ENCODE data around the gene ACTN3. TPM values are rescaled to one million over a fixed set of nuclear protein-coding genes. Genes with fewer than 3 reads are reported as not detected.
"Not testable (repeated sequence)": the region's sequence is repeated elsewhere in the genome, so short reads cannot be mapped to it uniquely, and the experiment has no call there.

The ACTN3 gene
- total RNA-seq, 2 donors from 2014 or later: 0.58 to 3.0 TPM

DNA sequence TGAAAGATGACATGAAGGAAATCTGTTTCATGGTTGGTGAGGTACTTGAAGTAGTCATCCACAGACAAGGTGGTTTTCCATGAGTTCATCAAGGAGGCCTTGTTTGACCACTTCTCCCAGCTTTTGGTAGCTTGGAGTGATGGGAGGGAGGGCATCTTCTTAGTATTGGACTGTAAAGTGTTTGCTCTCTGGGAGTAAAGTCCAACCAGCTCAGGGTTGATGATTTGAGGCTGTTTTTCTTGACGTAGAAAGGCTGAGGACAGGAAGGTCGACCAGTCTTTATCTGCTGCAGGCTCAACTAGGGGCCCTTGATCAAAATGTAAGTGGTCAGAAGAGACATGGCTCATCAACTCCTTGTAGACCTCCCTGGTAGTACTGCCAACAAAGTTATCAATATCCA is 44.5 kb downstream of the ACTN3 start:
- no peak overlapping the region for H3K27ac Mint-ChIP-seq
- peaks cover 14% of the 10 kb centered on the region for H3K4me1 Mint-ChIP-seq
- H3K4me3 Mint-ChIP-seq: peak overlapping the region; percentile 100
- ATAC-seq (replicated peaks): no peak
- no peaks in the 10 kb centered on the region for H3K9me3 Mint-ChIP-seq
- peaks cover 8% of the 10 kb centered on the region for H3K36me3 Mint-ChIP-seq (ENCODE audit: low read depth)
- H3K27me3 Mint-ChIP-seq: no peaks in the 10 kb centered on the region

DNA sequence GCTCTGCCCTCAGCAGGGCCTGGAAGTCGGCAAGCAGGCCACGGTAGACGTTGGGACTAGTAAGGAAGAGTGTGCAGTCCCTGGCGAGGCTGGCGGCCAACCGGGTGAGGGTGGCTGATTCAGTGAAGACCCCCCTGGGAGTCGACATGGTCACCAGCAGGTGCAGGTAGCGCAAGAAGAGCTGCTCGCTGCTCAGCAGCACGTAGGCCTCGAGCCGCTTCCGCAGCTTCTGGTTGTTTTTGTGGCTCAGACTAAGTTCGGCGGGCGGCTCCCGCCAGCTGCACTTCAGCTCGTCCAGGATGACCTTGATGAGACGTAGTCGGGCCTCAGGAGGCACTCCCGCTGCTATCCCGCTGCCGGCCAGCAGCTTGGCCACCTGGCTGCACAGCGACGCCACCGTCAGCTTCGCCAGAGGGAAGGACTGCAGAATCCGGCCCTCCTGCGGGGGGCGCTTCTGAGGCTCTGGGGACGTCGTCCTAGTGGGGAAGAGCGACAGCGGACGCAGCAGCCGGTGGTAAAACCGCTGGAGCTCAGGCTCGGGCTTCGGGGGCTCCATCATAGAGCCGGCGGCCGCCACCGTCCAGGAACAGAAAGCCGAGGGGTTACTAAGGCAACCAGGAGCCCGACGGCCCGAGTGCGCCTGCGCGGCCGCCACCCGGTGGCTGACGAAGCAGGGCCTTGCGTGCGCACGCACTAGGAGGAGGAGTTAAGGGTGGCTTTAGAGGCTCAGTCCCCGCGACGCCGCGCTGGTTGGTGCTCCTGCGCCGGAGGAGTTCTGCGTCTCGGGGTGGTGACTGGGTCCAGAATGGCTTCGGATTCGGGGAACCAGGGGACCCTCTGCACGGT is 46.0 kb downstream of the ACTN3 start, which contains the start of the genes CCDC87 and CCS:
TSS of gene CCDC87 (minus strand) at position 607 of the 846 bp plus-strand sequence. CDS start at position 559, 48 bp downstream.
TSS of gene CCS (plus strand) at position 729 of the 846 bp plus-strand sequence. CDS start at position 806, 77 bp downstream.
- H3K4me3 Mint-ChIP-seq: peak within 1 kb of the TSS; percentile 100
- H3K27me3 Mint-ChIP-seq: no peaks in the 10 kb centered on the region
- peaks cover 14% of the 10 kb centered on the region for H3K4me1 Mint-ChIP-seq
- peaks cover 8% of the 10 kb centered on the region for H3K36me3 Mint-ChIP-seq (ENCODE audit: low read depth)
- H3K27ac Mint-ChIP-seq: peak within 1 kb of the TSS; percentile 99
- ATAC-seq (replicated peaks): peak; percentile 99
- no peaks in the 10 kb centered on the region for H3K9me3 Mint-ChIP-seq

DNA sequence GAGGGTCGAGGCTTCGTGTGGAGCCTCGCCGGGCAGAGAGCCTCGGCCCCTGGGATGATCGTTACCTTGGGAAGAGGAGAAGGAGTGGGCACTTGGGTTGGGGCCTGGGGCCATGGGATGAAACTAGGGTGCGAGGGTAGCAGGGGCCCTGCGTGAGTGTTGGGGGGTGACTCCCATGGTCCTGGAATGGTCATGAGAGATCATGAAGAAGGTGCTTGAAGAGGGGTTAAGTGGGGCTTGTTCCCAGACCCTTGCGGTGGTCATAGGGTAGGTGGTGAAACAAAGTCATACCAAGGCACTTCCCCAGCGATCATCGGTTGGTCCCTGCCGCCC is 46.6 kb downstream of the ACTN3 start:
- Mint-ChIP-seq H3K36me3 (ENCODE audit: low read depth) (peaks cover 8% of the 10 kb centered on the region), H3K27me3 (no peaks in the 10 kb centered on the region), H3K27ac (peak overlapping the region; percentile 99), H3K4me3 (peak overlapping the region; percentile 100), H3K4me1 (peaks cover 14% of the 10 kb centered on the region), H3K9me3 (no peaks in the 10 kb centered on the region)
- no peak for ATAC-seq (replicated peaks)

DNA sequence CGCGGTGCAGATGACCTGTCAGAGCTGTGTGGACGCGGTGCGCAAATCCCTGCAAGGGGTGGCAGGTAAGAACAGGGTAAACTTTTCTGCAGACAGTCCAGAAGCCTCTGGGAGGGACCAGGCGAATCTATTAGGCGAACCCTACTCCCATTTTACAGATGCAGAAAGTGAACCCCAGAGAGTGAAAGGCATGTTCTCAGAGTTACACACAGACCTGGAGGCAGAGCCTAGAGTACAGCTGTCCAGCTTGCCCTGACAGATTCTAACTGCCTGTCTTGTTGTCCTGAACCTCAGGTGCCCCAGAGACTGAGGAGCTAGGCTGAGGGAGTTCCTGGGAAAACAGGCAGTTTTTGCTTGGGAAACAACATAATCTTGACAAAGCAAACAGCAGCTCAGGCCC is 46.9 kb downstream of the ACTN3 start:
- ATAC-seq (replicated peaks): no peak
- Mint-ChIP-seq H3K4me1 (peaks cover 14% of the 10 kb centered on the region), H3K27ac (peak overlapping the region; percentile 99), H3K4me3 (peak overlapping the region; percentile 100), H3K9me3 (no peaks in the 10 kb centered on the region), H3K36me3 (ENCODE audit: low read depth) (peaks cover 8% of the 10 kb centered on the region), H3K27me3 (no peaks in the 10 kb centered on the region)

DNA sequence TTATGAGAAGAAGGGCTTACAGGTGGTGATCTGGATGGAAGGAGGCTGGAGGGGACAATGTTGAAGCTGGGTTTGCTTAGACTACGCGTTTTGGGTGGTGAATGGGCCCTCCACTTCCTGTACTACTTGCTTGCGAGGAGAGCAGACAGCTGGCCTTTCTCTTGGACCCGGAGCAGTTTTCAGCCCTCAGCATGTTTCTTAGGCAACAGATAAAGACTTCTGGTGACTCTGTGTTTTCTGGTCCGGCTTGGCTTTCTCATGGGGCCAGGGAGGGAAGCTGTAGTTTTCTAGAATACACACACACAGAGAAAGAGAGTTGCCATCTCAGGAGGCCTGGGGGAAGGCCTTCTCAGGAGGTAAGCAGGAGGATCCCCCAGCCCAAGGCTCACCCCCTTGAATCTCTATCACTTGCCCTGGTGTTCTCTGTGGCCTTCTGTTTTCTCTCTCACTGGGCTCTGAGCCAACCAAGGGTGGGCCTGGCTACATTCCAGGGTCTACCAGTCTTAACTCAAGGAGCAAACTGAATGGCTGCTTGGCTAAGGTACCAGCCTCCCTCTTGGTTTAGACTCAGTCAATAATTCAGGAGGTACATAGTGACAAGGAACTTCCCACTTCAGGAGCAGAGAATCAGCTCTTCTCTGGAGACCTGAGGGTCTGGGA is 48.7 kb downstream of the ACTN3 start:
- ATAC-seq (replicated peaks): no peak

DNA sequence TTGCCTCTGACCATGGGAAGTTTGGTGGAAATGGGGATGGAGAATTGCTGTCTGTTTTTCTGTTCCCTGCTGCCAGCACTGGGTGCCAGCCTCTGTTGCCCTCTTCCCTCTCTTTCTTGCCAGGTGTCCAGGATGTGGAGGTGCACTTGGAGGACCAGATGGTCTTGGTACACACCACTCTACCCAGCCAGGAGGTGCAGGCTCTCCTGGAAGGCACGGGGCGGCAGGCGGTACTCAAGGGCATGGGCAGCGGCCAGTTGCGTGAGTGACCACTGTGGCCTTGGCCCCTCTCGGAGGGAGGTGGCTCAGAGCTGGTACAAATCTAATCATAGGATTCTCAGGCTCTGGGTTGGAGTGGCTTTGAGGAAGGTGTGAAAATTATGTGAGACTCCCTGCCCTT is 52.3 kb downstream of the ACTN3 start:
- no peak for ATAC-seq (replicated peaks)
- Mint-ChIP-seq H3K4me3 (no peak overlapping the region), H3K9me3 (no peaks in the 10 kb centered on the region), H3K36me3 (ENCODE audit: low read depth) (peaks cover 10% of the 10 kb centered on the region), H3K27ac (no peak overlapping the region), H3K4me1 (peaks cover 10% of the 10 kb centered on the region), H3K27me3 (no peaks in the 10 kb centered on the region)

More for the DNA sequence above, 48.7 kb downstream of the ACTN3 start:
- H3K9me3 Mint-ChIP-seq: no peaks in the 10 kb centered on the region
- no peaks in the 10 kb centered on the region for H3K27me3 Mint-ChIP-seq
- peaks cover 14% of the 10 kb centered on the region for H3K4me1 Mint-ChIP-seq
- peaks cover 11% of the 10 kb centered on the region for H3K36me3 Mint-ChIP-seq (ENCODE audit: low read depth)
- H3K4me3 Mint-ChIP-seq: no peak overlapping the region
- H3K27ac Mint-ChIP-seq: peak overlapping the region; percentile 60

DNA sequence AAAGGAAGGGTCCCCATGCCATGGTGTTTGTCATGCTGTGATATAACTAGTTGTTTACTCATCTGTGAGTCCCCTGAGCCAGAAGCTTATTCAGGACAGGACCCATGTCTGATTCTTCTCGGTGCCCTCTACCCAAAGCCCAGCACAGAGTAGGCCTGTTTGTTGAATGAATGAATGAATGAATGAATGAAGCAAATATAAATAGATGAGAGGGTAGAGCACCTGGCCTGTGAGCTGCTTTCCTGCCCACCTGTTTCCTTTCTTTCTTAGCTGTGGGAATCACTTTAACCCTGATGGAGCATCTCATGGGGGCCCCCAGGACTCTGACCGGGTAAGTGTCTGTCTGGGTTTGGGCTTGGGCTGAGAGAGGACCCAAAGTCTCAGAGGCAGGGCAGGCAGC is 53.5 kb downstream of the ACTN3 start:
- Mint-ChIP-seq H3K27ac (no peak overlapping the region), H3K9me3 (no peaks in the 10 kb centered on the region), H3K4me1 (peaks cover 4% of the 10 kb centered on the region), H3K27me3 (no peaks in the 10 kb centered on the region), H3K4me3 (no peak overlapping the region), H3K36me3 (ENCODE audit: low read depth) (peaks cover 21% of the 10 kb centered on the region)
- ATAC-seq (replicated peaks): no peak

DNA sequence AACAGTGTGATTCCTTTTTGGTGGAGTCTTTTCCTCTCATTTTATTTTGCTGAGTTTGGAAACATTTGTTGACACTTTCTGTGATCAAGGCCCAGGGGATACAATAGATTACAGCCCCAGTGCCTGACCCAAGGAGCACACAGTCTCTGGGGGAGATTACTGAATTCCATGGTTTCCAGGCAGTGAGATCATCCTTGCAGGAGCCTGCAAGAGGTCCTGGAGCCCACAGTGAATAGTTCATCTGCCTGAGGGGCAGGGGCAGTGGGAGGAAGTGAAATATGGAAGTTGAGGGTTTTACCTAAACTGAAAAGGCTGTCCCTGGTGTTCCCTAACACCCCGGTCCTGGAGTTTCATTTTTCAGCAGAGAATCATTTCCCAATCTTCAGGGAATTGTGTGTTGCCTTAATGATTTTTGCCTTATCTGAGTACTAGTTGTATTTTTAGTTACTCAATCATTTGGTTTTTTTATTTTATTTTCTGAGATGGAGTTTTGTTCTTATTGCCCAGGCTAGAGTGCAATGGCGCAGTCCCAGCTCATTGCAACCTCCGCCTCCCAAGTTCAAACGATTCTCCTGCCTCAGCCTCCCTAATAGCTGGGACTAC is 54.0 kb downstream of the ACTN3 start:
- no peaks in the 10 kb centered on the region for H3K9me3 Mint-ChIP-seq

DNA sequence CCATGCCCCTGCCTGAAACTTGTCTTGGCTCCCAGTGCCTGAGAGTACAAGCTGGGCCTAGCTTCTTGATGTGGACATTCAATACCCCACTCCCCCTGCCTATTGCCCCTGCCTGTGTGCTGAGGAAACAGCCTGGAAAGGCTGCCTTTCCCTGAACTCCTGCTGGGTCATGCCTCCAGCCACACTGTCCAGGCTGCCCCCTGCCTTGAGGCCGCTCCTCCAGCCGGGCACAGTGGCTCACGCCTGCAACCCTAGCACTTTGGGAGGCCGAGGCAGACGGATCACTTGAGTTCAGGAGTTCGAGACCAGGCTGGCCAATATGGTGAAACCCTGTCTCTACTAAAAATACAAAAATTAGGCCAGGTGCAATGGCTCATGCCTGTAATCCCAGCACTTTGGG is 56.4 kb downstream of the ACTN3 start:
- Mint-ChIP-seq H3K27ac (no peak overlapping the region), H3K4me1 (no peaks in the 10 kb centered on the region), H3K36me3 (ENCODE audit: low read depth) (peaks cover 32% of the 10 kb centered on the region), H3K9me3 (no peaks in the 10 kb centered on the region), H3K27me3 (no peaks in the 10 kb centered on the region), H3K4me3 (no peak overlapping the region)
- no peak for ATAC-seq (replicated peaks)

More for the DNA sequence above, 54.0 kb downstream of the ACTN3 start:
- no peak overlapping the region for H3K4me3 Mint-ChIP-seq
- H3K27ac Mint-ChIP-seq: no peak overlapping the region
- H3K27me3 Mint-ChIP-seq: no peaks in the 10 kb centered on the region
- H3K4me1 Mint-ChIP-seq: no peaks in the 10 kb centered on the region
- H3K36me3 Mint-ChIP-seq (ENCODE audit: low read depth): peaks cover 26% of the 10 kb centered on the region
- ATAC-seq (replicated peaks): no peak

DNA sequence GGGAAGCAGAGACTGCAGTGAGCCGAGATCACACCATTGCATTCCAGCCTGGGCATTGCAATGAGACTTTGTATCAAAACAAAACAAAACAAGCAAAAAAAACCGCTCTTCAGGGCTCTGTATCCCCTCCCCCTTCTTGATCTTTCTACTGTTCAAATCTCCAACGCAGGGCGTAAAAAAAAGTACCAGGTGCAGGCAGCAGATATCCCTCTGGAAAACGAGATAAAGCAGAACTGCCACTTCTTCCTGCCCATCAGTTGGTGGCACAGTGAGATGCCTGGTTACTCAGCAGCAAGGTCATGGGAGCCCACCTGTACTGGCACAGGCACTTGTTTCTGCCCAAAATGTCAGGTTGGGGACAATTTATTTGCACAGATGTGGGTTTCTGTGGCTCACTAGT is 57.5 kb downstream of the ACTN3 start:
- no peak overlapping the region for H3K27ac Mint-ChIP-seq
- H3K36me3 Mint-ChIP-seq (ENCODE audit: low read depth): peaks cover 32% of the 10 kb centered on the region
- H3K4me1 Mint-ChIP-seq: no peaks in the 10 kb centered on the region
- H3K27me3 Mint-ChIP-seq: no peaks in the 10 kb centered on the region
- H3K9me3 Mint-ChIP-seq: no peaks in the 10 kb centered on the region
- ATAC-seq (replicated peaks): no peak
- H3K4me3 Mint-ChIP-seq: no peak overlapping the region

DNA sequence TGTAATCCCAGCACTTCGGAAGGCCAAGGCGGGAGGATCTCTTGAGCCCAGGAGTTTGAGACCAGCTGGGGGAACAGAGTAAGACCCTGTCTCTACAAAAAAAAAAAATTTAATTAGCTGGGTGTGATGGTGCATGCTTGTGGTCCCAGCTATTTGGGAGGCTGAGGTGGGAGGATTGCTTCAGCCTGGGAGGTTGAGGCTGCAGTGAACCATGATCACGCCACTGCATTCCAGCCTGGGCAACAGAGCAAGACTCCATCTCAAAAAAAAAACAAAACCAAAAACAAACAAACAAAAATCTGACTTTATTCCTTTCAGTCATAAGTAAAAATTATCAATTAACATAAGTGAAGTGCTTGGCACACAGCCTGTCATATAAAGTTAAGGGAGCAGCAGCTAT is 59.9 kb downstream of the ACTN3 start:
- H3K27me3 Mint-ChIP-seq; H3K4me1 Mint-ChIP-seq; ATAC-seq (replicated peaks); H3K4me3 Mint-ChIP-seq; H3K27ac Mint-ChIP-seq; H3K9me3 Mint-ChIP-seq: not testable (repeated sequence)
- peaks cover 23% of the 10 kb centered on the region for H3K36me3 Mint-ChIP-seq (ENCODE audit: low read depth)

DNA sequence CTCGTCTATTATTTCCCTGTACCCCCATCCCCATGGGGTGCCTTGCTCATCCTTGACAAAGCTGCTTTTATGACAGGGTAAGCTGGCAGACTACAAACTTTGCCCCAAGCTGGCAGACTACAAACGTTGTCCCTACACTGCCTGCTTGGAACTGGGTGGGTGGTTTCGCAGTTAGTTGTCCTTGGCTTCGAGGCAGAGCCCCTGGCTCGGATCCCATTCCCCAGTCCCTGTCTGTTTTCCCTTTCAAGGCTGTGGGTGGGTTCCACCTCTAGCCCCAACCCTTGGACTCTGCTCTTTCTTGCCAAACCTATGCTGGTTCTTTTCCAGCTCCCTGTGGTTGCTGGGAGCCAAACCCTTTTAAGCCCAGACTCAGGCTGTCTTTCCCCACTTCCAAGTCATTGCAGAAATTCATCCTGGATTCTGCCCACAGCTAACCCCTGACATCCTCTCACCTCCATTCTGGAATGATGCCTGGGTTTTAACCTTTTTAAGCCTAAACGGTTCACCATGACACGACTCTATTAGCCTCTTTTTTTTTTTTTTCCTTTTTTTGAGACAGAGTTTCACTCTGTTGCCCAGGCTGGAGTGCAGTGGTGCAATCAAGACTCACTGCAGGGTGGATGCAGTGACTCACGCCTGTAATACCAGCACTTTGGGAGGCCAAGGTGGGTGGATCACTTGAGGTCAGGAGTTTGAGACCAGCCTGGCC is 60.6 kb downstream of the ACTN3 start:
- H3K4me1 Mint-ChIP-seq: no peaks in the 10 kb centered on the region
- H3K27ac Mint-ChIP-seq: no peak overlapping the region
- H3K27me3 Mint-ChIP-seq: no peaks in the 10 kb centered on the region
- no peak overlapping the region for H3K4me3 Mint-ChIP-seq
- H3K9me3 Mint-ChIP-seq: no peaks in the 10 kb centered on the region
- ATAC-seq (replicated peaks): no peak
- H3K36me3 Mint-ChIP-seq (ENCODE audit: low read depth): peaks cover 23% of the 10 kb centered on the region

DNA sequence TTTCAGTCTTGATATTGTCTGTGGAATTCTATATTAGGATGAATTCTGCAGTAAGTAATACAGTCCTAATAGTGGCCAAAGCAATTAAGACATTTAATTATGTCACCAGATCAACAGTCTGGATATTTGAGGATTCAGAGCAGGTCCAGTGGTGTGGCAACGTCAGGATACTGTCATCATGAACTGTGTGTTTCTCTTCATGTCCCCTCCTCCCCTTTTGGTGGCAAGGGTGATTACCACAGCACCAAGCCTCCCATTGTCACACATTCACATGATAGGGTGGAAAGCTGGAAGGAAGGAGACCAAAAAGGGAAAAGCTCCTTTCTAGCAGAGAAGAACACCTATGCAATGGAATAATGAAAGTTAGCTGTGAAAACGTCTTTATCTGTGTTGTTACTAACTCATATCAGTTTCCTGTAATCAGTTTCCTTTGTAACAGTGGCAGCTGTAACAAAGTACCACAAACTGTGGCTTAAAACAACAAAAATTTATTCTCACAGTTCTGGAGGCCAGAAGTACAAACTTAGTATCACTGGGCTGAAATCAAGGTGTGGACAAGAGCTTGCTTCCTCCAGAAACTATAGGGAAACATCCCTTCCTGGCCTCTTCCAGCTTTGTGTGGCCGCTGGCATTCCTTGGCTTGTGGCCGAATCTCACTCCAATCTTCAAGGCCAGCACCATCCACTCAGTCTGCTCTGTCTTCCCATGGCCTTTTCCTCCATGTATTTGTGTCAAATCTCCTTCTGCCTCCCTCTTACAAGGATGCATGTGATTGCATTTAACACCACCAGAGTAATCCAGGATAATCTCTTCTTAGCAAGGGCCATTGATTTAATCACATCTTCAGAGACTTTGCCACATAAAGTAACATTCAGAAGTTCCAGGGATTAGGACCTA is 63.3 kb downstream of the ACTN3 start:
- Mint-ChIP-seq H3K9me3 (no peaks in the 10 kb centered on the region), H3K4me1 (no peaks in the 10 kb centered on the region), H3K27ac (no peak overlapping the region), H3K4me3 (no peak overlapping the region), H3K27me3 (no peaks in the 10 kb centered on the region), H3K36me3 (ENCODE audit: low read depth) (peaks cover 14% of the 10 kb centered on the region)
- no peak for ATAC-seq (replicated peaks)

Measured in activated T-helper 17 cell treated with anti-CD3 and anti-CD28 coated beads, Interleukin-2, amount 50 U/mL, for 72 hours (primary cell).